ENCODE results near the gene AARS2.

GRCh38 chr6:44285552-44286284 lies 27.4 kb downstream of the AARS2 start:
- TF ChIP-seq POLR2A (IDR thresholded peaks at IDR 0.05; ENCODE audit: low read depth, low read length) (no peak), CTCF (conservative IDR thresholded peaks at IDR 0.05; ENCODE audit: low read depth, low read length) (no peak), MXI1 (IDR thresholded peaks at IDR 0.05; ENCODE audit: borderline replicate concordance, low read depth, low read length) (no peak), FOS (IDR thresholded peaks at IDR 0.05; ENCODE audit: low read depth, low read length) (no peak), CEBPB (IDR thresholded peaks at IDR 0.05; ENCODE audit: low read depth, low read length) (no peak), RFX5 (IDR thresholded peaks at IDR 0.05; ENCODE audit: low read depth, low read length) (no peak), SMC3 (IDR thresholded peaks at IDR 0.05; ENCODE audit: low read depth, low read length) (no peak), USF2 (IDR thresholded peaks at IDR 0.05; ENCODE audit: low read depth, low read length) (no peak), BHLHE40 (IDR thresholded peaks at IDR 0.05; ENCODE audit: low read depth, low read length) (no peak), MAFK (IDR thresholded peaks at IDR 0.05; ENCODE audit: low read depth, low read length) (no peak), NFE2L2 (IDR thresholded peaks at IDR 0.05; ENCODE audit: low read depth, low read length) (no peak), CHD1 (IDR thresholded peaks at IDR 0.05; ENCODE audit: low read depth, low read length) (no peak), RCOR1 (IDR thresholded peaks at IDR 0.05; ENCODE audit: insufficient replicate concordance, low read length) (no peak), MAZ (IDR thresholded peaks at IDR 0.05; ENCODE audit: borderline replicate concordance, low read depth, low read length) (no peak)

All from IMR-90 (cell line).